H9 (cell line): ENCODE results near the gene MEPCE. TPM values are rescaled to one million over a fixed set of nuclear protein-coding genes. Genes with fewer than 3 reads are reported as not detected.

Experiments
- DNase-seq: peaks from one replicate; pipeline ENCODE4 v3.0.0-alpha.2; 2017
- H2AFZ ChIP-seq: one replicate; pipeline ENCODE4 v1.6.1; 2013; ENCODE audit warnings: mild to moderate bottlenecking, low read length, control low read depth, moderate library complexity
- H2AK5ac ChIP-seq: 2 replicates; pipeline ENCODE4 v1.6.1; 2013; ENCODE audit warnings: low read length, control low read depth, mixed read lengths; ENCODE audit not compliant: insufficient read length
- H2BK120ac ChIP-seq: one replicate; pipeline ENCODE4 v1.6.1; 2013; ENCODE audit warnings: low read depth, mild to moderate bottlenecking, low read length, control low read depth, inconsistent platforms; ENCODE audit not compliant: poor library complexity, severe bottlenecking
- H2BK12ac ChIP-seq: 2 replicates; pipeline ENCODE4 v1.6.1; 2013; ENCODE audit warnings: low read length, control low read depth, mixed read lengths, low read depth; ENCODE audit not compliant: insufficient read length
- H2BK15ac ChIP-seq: 2 replicates; pipeline ENCODE4 v1.6.1; 2013; ENCODE audit warnings: low read depth, low read length, control low read depth
- H2BK20ac ChIP-seq: one replicate; pipeline ENCODE4 v1.6.1; 2013; ENCODE audit warnings: low read depth, mild to moderate bottlenecking, low read length, control low read depth, inconsistent platforms; ENCODE audit not compliant: poor library complexity, severe bottlenecking
- H2BK5ac ChIP-seq: 2 replicates; pipeline ENCODE4 v1.6.1; 2013; ENCODE audit warnings: low read length, control low read depth, mixed read lengths; ENCODE audit not compliant: insufficient read length
- H3K14ac ChIP-seq: 2 replicates; pipeline ENCODE4 v1.6.1; 2013; ENCODE audit warnings: low read length, control low read depth; ENCODE audit not compliant: insufficient read depth
- H3K18ac ChIP-seq: 2 replicates; pipeline ENCODE4 v1.6.1; 2013; ENCODE audit warnings: low read depth, mild to moderate bottlenecking, mixed read lengths, low read length, control low read depth; ENCODE audit not compliant: insufficient read length
- H3K23ac ChIP-seq: 2 replicates; pipeline ENCODE4 v1.6.1; 2013; ENCODE audit warnings: low read length, control low read depth, mixed read lengths, low read depth; ENCODE audit not compliant: insufficient read length
- H3K23me2 ChIP-seq: 2 replicates; pipeline ENCODE4 v1.6.1; 2013; ENCODE audit warnings: low read depth, mild to moderate bottlenecking, mixed read lengths, low read length, control low read depth; ENCODE audit not compliant: insufficient read length, poor library complexity, severe bottlenecking
- H3K27ac ChIP-seq: 2 replicates; pipeline ENCODE4 v1.5.1; 2013; ENCODE audit warnings: low read length, control low read depth, mixed read lengths, low read depth; ENCODE audit not compliant: insufficient read length
- H3K27me3 ChIP-seq: 2 replicates; pipeline ENCODE4 v1.6.1; 2013; ENCODE audit warnings: low read length, control low read depth, inconsistent platforms; ENCODE audit not compliant: insufficient read depth
- H3K4ac ChIP-seq: 2 replicates; pipeline ENCODE4 v1.6.1; 2013; ENCODE audit warnings: low read depth, mild to moderate bottlenecking, control low read depth, inconsistent platforms, low read length, moderate library complexity
- H3K4me1 ChIP-seq: 2 replicates; pipeline ENCODE4 v1.6.1; 2013; ENCODE audit warnings: low read length, control low read depth, inconsistent platforms; ENCODE audit not compliant: insufficient read depth
- H3K4me2 ChIP-seq: 2 replicates; pipeline ENCODE4 v1.6.1; 2013; ENCODE audit warnings: low read length, control low read depth, mixed read lengths; ENCODE audit not compliant: insufficient read length, insufficient read depth
- H3K56ac ChIP-seq: 2 replicates; pipeline ENCODE4 v1.6.1; 2013; ENCODE audit warnings: low read depth, mild to moderate bottlenecking, mixed read lengths, low read length, control low read depth; ENCODE audit not compliant: insufficient read length
- H3K79me1 ChIP-seq: 2 replicates; pipeline ENCODE4 v1.6.1; 2013; ENCODE audit warnings: low read depth, mild to moderate bottlenecking, moderate library complexity, low read length, control low read depth, inconsistent platforms; ENCODE audit not compliant: insufficient read depth, poor library complexity, severe bottlenecking
- H3K79me2 ChIP-seq: 2 replicates; pipeline ENCODE4 v1.6.1; 2013; ENCODE audit warnings: low read length, control low read depth, inconsistent platforms; ENCODE audit not compliant: insufficient read depth
- H3K9ac ChIP-seq: 2 replicates; pipeline ENCODE4 v1.6.1; 2013; ENCODE audit warnings: low read length, control low read depth, mixed read lengths; ENCODE audit not compliant: insufficient read length; ENCODE audit errors: extremely low read depth
- H3K9me3 ChIP-seq: one replicate; pipeline ENCODE4 v1.6.1; 2013; ENCODE audit warnings: low read depth, low read length, inconsistent platforms; ENCODE audit not compliant: control insufficient read depth
- H3T11ph ChIP-seq: one replicate; pipeline ENCODE4 v1.6.1; 2013; ENCODE audit warnings: mild to moderate bottlenecking, low read length, control low read depth, inconsistent platforms
- H4K20me1 ChIP-seq: one replicate; pipeline ENCODE4 v1.6.1; 2013; ENCODE audit not compliant: control insufficient read depth, insufficient read length, insufficient read depth
- H4K5ac ChIP-seq: 2 replicates; pipeline ENCODE4 v1.6.1; 2013; ENCODE audit warnings: low read depth, mild to moderate bottlenecking, mixed read lengths, low read length, control low read depth; ENCODE audit not compliant: insufficient read length
- H4K8ac ChIP-seq: replicated peaks from 2 replicates; pipeline ENCODE4 v1.6.1; 2013; ENCODE audit warnings: low read length, control low read depth, mixed read lengths, low read depth; ENCODE audit not compliant: insufficient read length
- H4K91ac ChIP-seq: 2 replicates; pipeline ENCODE4 v1.6.1; 2013; ENCODE audit warnings: low read depth, mild to moderate bottlenecking, moderate library complexity, mixed read lengths, low read length, control low read depth; ENCODE audit not compliant: insufficient read length
- H3K27ac Mint-ChIP-seq, 3 experiments: 2 replicates in 2 of 3; 3 replicates in 1 of 3; pipeline ENCODE4 v1.8.0; 2020 to 2021; ENCODE audit warnings: mixed read lengths in 3 of 3, mild to moderate bottlenecking in 1 of 3, moderate library complexity in 1 of 3
- H3K27me3 Mint-ChIP-seq: 2 replicates; pipeline ENCODE4 v1.8.0; 2021; ENCODE audit warnings: low read depth, mild to moderate bottlenecking, moderate library complexity, mixed read lengths
- H3K36me3 Mint-ChIP-seq, 3 experiments: 2 replicates in 2 of 3; 3 replicates in 1 of 3; pipeline ENCODE4 v1.8.0; 2020 to 2021; ENCODE audit warnings: low read depth in 3 of 3, mixed read lengths in 3 of 3; ENCODE audit not compliant: insufficient read depth in 1 of 3
- H3K4me1 Mint-ChIP-seq, 2 experiments: 2 replicates each; pipeline ENCODE4 v1.8.0; 2020; ENCODE audit warnings: mixed read lengths in 2 of 2
- H3K4me3 Mint-ChIP-seq, 2 experiments: 2 replicates in 1 of 2; 3 replicates in 1 of 2; pipeline ENCODE4 v1.8.0; 2020 to 2021; ENCODE audit warnings: mild to moderate bottlenecking in 2 of 2, mixed read lengths in 2 of 2, moderate library complexity in 1 of 2
- H3K9me3 Mint-ChIP-seq, 2 experiments: 2 replicates in 1 of 2; 3 replicates in 1 of 2; pipeline ENCODE4 v1.8.0; 2020; ENCODE audit warnings: mild to moderate bottlenecking in 2 of 2, mixed read lengths in 2 of 2, moderate library complexity in 1 of 2
- WGBS: extraction: QIAGEN DNeasy Blood & Tissue Kit; methylation state at CpG from one replicate; pipeline ENCODE4 v1.1.7; 2013; ENCODE audit warnings: missing lambda C conversion rate, low lambda C conversion rate, mixed read lengths; ENCODE audit not compliant: insufficient read length; ENCODE audit errors: extremely low coverage; 5-methylcytosine and 5-hydroxymethylcytosine counted together
- total RNA-seq: library from RNA; stranded (reverse); gene quantifications from 2 replicates; pipeline ENCODE4 v1.2.1, GENCODE V29; 2021
- TF ChIP-seq, protein P1 (sequence below): fragments of 200-600 bp; sonication (generic); conservative IDR thresholded peaks from 3 replicates; pipeline ENCODE4 v1.8.0; 2021; ENCODE audit warnings: antibody characterized with exemption, mild to moderate bottlenecking

Gene MEPCE
- total RNA-seq, 1 experiment from 2014 or later = 68.0 TPM

DNA sequence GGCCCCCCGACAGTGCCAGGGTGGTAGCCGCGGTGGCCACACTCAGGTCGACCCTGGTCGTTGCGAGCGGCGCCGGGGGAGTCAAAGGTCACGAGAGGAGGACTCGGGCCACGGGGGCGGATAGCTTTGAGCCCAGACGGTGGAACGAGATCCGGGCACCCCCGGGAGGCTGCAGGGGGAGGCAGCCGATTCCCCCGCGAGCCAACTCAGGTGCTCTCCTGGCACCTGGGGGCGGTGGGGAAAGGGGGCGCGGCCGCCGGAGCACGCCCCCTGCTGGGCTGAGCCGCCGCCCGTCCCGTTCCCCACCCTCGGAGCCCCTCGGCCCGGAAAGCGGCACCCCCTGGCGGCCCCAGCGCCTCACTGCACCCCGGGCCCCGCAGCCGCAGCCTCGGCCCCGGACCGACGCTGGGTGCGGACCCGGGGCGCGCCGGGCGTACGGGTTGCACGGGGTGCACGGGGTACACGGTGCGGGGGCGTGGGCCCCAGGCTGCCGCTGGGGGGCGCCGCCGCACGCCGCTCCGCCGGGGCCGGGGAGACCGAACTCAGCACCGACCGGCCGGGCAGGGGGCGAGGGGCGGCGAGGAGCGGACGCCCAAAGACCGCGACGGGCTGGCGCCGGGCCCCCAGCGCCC, 53.6 kb downstream of the MEPCE start:
- H3K23ac ChIP-seq = no peak overlapping the region
- H2BK5ac ChIP-seq = no peak overlapping the region
- no peak overlapping the region for H2AK5ac ChIP-seq
- H2BK15ac ChIP-seq = no peak overlapping the region
- no peak overlapping the region for H3T11ph ChIP-seq
- H3K4ac ChIP-seq = no peak overlapping the region
- H2BK20ac ChIP-seq = no peak overlapping the region
- H3K27ac ChIP-seq = no peak overlapping the region
- no peak overlapping the region for H4K91ac ChIP-seq
- no peaks in the 10 kb centered on the region for H3K79me1 ChIP-seq
- Mint-ChIP-seq H3K36me3 (peaks cover 0 to 8% (median 0%) of the 10 kb centered on the region in 3 experiments; a peak in 1 of 7 replicates), H3K4me1 (peaks cover 24 to 37% of the 10 kb centered on the region in 2 experiments), H3K4me3 (peak overlapping the region; percentile 70 to 86), H3K27ac (peak overlapping the region in 1 of 3 experiments; percentile 77; a peak in 2 of 7 replicates), H3K27me3 (no peaks in the 10 kb centered on the region), H3K9me3 (peaks cover 0 to 2% of the 10 kb centered on the region in 2 experiments; a peak in 2 of 5 replicates)
- H2BK12ac ChIP-seq = no peak overlapping the region
- H2AFZ ChIP-seq = no peak overlapping the region
- H3K56ac ChIP-seq = no peak overlapping the region
- H4K5ac ChIP-seq = no peak overlapping the region
- WGBS = no CpG with 5 or more reads among the region's 79 CpGs
- peak; percentile 76 for DNase-seq
- no peak overlapping the region for H3K18ac ChIP-seq
- H4K8ac ChIP-seq = no peak overlapping the region
- no peak overlapping the region for H3K14ac ChIP-seq
- H2BK120ac ChIP-seq = no peak overlapping the region
- TF ChIP-seq, protein P1, sequence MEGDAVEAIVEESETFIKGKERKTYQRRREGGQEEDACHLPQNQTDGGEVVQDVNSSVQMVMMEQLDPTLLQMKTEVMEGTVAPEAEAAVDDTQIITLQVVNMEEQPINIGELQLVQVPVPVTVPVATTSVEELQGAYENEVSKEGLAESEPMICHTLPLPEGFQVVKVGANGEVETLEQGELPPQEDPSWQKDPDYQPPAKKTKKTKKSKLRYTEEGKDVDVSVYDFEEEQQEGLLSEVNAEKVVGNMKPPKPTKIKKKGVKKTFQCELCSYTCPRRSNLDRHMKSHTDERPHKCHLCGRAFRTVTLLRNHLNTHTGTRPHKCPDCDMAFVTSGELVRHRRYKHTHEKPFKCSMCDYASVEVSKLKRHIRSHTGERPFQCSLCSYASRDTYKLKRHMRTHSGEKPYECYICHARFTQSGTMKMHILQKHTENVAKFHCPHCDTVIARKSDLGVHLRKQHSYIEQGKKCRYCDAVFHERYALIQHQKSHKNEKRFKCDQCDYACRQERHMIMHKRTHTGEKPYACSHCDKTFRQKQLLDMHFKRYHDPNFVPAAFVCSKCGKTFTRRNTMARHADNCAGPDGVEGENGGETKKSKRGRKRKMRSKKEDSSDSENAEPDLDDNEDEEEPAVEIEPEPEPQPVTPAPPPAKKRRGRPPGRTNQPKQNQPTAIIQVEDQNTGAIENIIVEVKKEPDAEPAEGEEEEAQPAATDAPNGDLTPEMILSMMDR = peak; percentile 86
- no peaks in the 10 kb centered on the region for H4K20me1 ChIP-seq
- H3K79me2 ChIP-seq = no peaks in the 10 kb centered on the region
- H3K23me2 ChIP-seq = peaks cover 11% of the 10 kb centered on the region
- no peaks in the 10 kb centered on the region for H3K9me3 ChIP-seq
- no peaks in the 10 kb centered on the region; the same call in 1 of the 2 replicates for H3K4me1 ChIP-seq
- H3K9ac ChIP-seq = no peak overlapping the region
- no peaks in the 10 kb centered on the region for H3K27me3 ChIP-seq
- H3K4me2 ChIP-seq = peak overlapping the region; percentile 93

Other genes starting within 250 kb of the MEPCE start
- 0.50 and 0.70 TPM in 2 replicates for gene PVRIG, start 209.9 kb upstream of the MEPCE start, total RNA-seq
- gene SPDYE3, start 122.1 kb upstream of the MEPCE start, total RNA-seq = not detected in 2 replicates
- 43.5 and 50.1 TPM in 2 replicates for gene PILRB, start 71.7 kb upstream of the MEPCE start, total RNA-seq
- gene PILRA, start 56.3 kb upstream of the MEPCE start, total RNA-seq = 3.2 and 3.3 TPM in 2 replicates
- gene ZCWPW1, start 1.1 kb upstream of the MEPCE start, total RNA-seq = 1.1 and 1.3 TPM in 2 replicates
- gene PPP1R35, start 6.7 kb downstream of the MEPCE start, total RNA-seq = 37.4 and 40.2 TPM in 2 replicates
- 0.39 TPM in 1 of 2 replicates, not detected in the other for gene SPACDR, start 34.4 kb downstream of the MEPCE start, total RNA-seq
- gene TSC22D4, start 49.4 kb downstream of the MEPCE start, total RNA-seq = 17.2 and 17.5 TPM in 2 replicates
- 3.2 and 4.0 TPM in 2 replicates for gene NYAP1, start 54.1 kb downstream of the MEPCE start, total RNA-seq
- 11.2 and 12.7 TPM in 2 replicates for gene AGFG2, start 109.4 kb downstream of the MEPCE start, total RNA-seq
- gene SAP25, start 144.1 kb downstream of the MEPCE start, total RNA-seq = 4.2 and 5.1 TPM in 2 replicates
- 36.8 and 39.1 TPM in 2 replicates for gene LRCH4, start 156.3 kb downstream of the MEPCE start, total RNA-seq
- 0.85 and 1.3 TPM in 2 replicates for gene FBXO24, start 156.5 kb downstream of the MEPCE start, total RNA-seq
- gene PCOLCE, start 172.5 kb downstream of the MEPCE start, total RNA-seq = 25.8 and 26.1 TPM in 2 replicates
- gene MOSPD3, start 182.7 kb downstream of the MEPCE start, total RNA-seq = 16.7 and 17.5 TPM in 2 replicates
- 1.9 and 2.3 TPM in 2 replicates for gene TFR2, start 211.7 kb downstream of the MEPCE start, total RNA-seq
- 0.33 and 0.50 TPM in 2 replicates for gene ACTL6B, start 226.6 kb downstream of the MEPCE start, total RNA-seq
- 171 and 174 TPM in 2 replicates for gene GNB2, start 243.9 kb downstream of the MEPCE start, total RNA-seq